Measurements from ENCODE around the gene HOMER2. TPM values are rescaled to one million over a fixed set of nuclear protein-coding genes. Genes with fewer than 3 reads are reported as not detected.
A peak's percentile ranks its signal among the peaks of the same experiment; 100 is the strongest.
"Not testable (repeated sequence)": the region's sequence is repeated elsewhere in the genome, so short reads cannot be mapped to it uniquely, and the experiment has no call there.

The HOMER2 gene
- total RNA-seq, 1 donor from 2014 or later = 59.0 TPM

GRCh38 chr15:82964890-82965289, 12.4 kb upstream of the HOMER2 start:
- DNase-seq (ENCODE audit: low spot score) = no peak

- DNase-seq (ENCODE audit: low spot score) = no peak
Measured at GRCh38 chr15:82963471-82964341, 11.2 kb upstream of the HOMER2 start.

GRCh38 chr15:82960766-82961165, 8.2 kb upstream of the HOMER2 start:
- DNase-seq (ENCODE audit: low spot score) = no peak

- no peak for DNase-seq (ENCODE audit: low spot score)
Measured at GRCh38 chr15:82959423-82959822, 6.9 kb upstream of the HOMER2 start.

- DNase-seq (ENCODE audit: low spot score) = no peak
Measured at GRCh38 chr15:82958638-82959037, 6.1 kb upstream of the HOMER2 start.

GRCh38 chr15:82951472-82952157, 905 bp downstream of the HOMER2 start:
- DNase-seq (ENCODE audit: low spot score) = no peak

- DNase-seq (ENCODE audit: low spot score) = peak; percentile 26
Measured at GRCh38 chr15:82950746-82951370, 1.7 kb downstream of the HOMER2 start.

- no peak for DNase-seq (ENCODE audit: low spot score)
Measured at GRCh38 chr15:82950295-82950694, 2.2 kb downstream of the HOMER2 start.

- DNase-seq (ENCODE audit: low spot score) = no peak
Measured at GRCh38 chr15:82946155-82946701, 6.3 kb downstream of the HOMER2 start.

GRCh38 chr15:82945326-82945725, 7.2 kb downstream of the HOMER2 start:
- DNase-seq (ENCODE audit: low spot score) = no peak

GRCh38 chr15:82944821-82945220, 7.7 kb downstream of the HOMER2 start:
- DNase-seq (ENCODE audit: low spot score) = no peak

- DNase-seq (ENCODE audit: low spot score) = no peak
Measured at GRCh38 chr15:82944056-82944455, 8.5 kb downstream of the HOMER2 start.

- no peak for DNase-seq (ENCODE audit: low spot score)
Measured at GRCh38 chr15:82943176-82943575, 9.3 kb downstream of the HOMER2 start.

GRCh38 chr15:82942691-82943090, 9.8 kb downstream of the HOMER2 start:
- no peak for DNase-seq (ENCODE audit: low spot score)

GRCh38 chr15:82939678-82940077, 12.8 kb downstream of the HOMER2 start:
- not testable (repeated sequence) for DNase-seq (ENCODE audit: low spot score)

GRCh38 chr15:82937712-82938058, 14.8 kb downstream of the HOMER2 start:
- DNase-seq (ENCODE audit: low spot score) = no peak

- no peak for DNase-seq (ENCODE audit: low spot score)
Measured at GRCh38 chr15:82936966-82937711, 15.4 kb downstream of the HOMER2 start.

- no peak for DNase-seq (ENCODE audit: low spot score)
Measured at GRCh38 chr15:82935382-82935781, 17.1 kb downstream of the HOMER2 start.

GRCh38 chr15:82934100-82934880, 18.2 kb downstream of the HOMER2 start:
- no peak for DNase-seq (ENCODE audit: low spot score)

- DNase-seq (ENCODE audit: low spot score) = no peak
Measured at GRCh38 chr15:82933576-82933975, 18.9 kb downstream of the HOMER2 start.

GRCh38 chr15:82931221-82931620, 21.3 kb downstream of the HOMER2 start:
- no peak for DNase-seq (ENCODE audit: low spot score)

Measured in umbilical cord (tissue), 2 donors.